Sigmoid colon (tissue), 7 donors: Measurements from ENCODE around the gene TMEM258. TPM values are rescaled to one million over a fixed set of nuclear protein-coding genes. Genes with fewer than 3 reads are reported as not detected.

Experiments
- DNase-seq: peaks from one replicate; pipeline ENCODE4 v3.0.0-alpha.2; 2019
- H3K27ac ChIP-seq, 4 donors: fragments of 200-600 bp; sonication (generic); one replicate each; pipeline ENCODE4 v1.5.1; 2016 to 2019; ENCODE audit warnings: mild to moderate bottlenecking in 1 of 4
- H3K27me3 ChIP-seq, 3 donors: fragments of 200-600 bp; sonication (generic); one replicate each; pipeline ENCODE4 v1.5.1; 2019; ENCODE audit warnings: mild to moderate bottlenecking in 1 of 3
- H3K36me3 ChIP-seq, 4 donors: fragments of 200-600 bp; sonication (generic); one replicate each; pipeline ENCODE4 v1.5.1; 2016 to 2019
- H3K4me1 ChIP-seq, 4 donors: fragments of 200-600 bp; sonication (generic); one replicate each; pipeline ENCODE4 v1.5.1; 2017 to 2019
- H3K4me3 ChIP-seq, 4 donors: fragments of 200-600 bp; sonication (generic); one replicate each; pipeline ENCODE4 v1.5.1; 2017 to 2019; ENCODE audit warnings: mild to moderate bottlenecking in 2 of 4, moderate library complexity in 1 of 4
- H3K9me3 ChIP-seq, 4 donors: fragments of 200-600 bp in 3 of 4; sonication (generic) in 3 of 4; one replicate each; pipeline versions ENCODE4 v1.5.1 to v1.6.1; 2013 to 2019
- CTCF ChIP-seq, 4 experiments: fragments of 450-650 bp in 3 of 4; fragments of 200-600 bp in 1 of 4; IDR thresholded peaks; one replicate each; pipeline ENCODE4 v1.5.1; 2016 to 2019; ENCODE audit warnings: antibody characterized with exemption in 4 of 4, mild to moderate bottlenecking in 3 of 4, moderate library complexity in 2 of 4
- EP300 ChIP-seq, 4 donors: sonication (generic); formaldehyde crosslinking; IDR thresholded peaks; one replicate each; pipeline ENCODE4 v1.6.1; 2017; ENCODE audit warnings: antibody characterized with exemption in 4 of 4
- POLR2A ChIP-seq, 2 donors: fragments of 450-650 bp; IDR thresholded peaks; one replicate each; pipeline ENCODE4 v1.6.1; 2016; ENCODE audit warnings: antibody characterized with exemption in 2 of 2, mild to moderate bottlenecking in 2 of 2, moderate library complexity in 2 of 2
- POLR2AphosphoS5 ChIP-seq, 4 donors: sonication (generic); formaldehyde crosslinking; IDR thresholded peaks; one replicate each; pipeline ENCODE4 v1.6.1; 2017; ENCODE audit warnings: antibody characterized with exemption in 4 of 4
- WGBS, 2 donors: extraction: QIAGEN DNeasy Blood & Tissue Kit; methylation state at CpG; one replicate each; pipeline ENCODE4 v1.1.7; 2013; 5-methylcytosine and 5-hydroxymethylcytosine counted together
- intact Hi-C: fragments of 100-400 bp; cut with DNase I; formaldehyde crosslinking; loops from one replicate; pipeline ENCODE4 v1.15.1; 2023
- polyA plus RNA-seq, 3 donors: library from polyadenylated mRNA; stranded (reverse); fragments of 200-250 nt; gene quantifications; one replicate each; pipeline ENCODE4 v1.2.3, GENCODE V29; 2013
- total RNA-seq, 4 donors: library from RNA; depleted of rRNA; stranded (reverse); fragments of >200 nt; gene quantifications; one replicate each; pipeline ENCODE4 v1.1.0, GENCODE V29; 2016
- donor health status: healthy with polysubstance abuse.
- donor health status: Bipolar disorder and iron deficiency.
- donor health status: healthy.

The TMEM258 gene
- total and polyA plus RNA-seq, 7 donors, result 39.9 to 224 (median 64.7) TPM

- Histone ChIP-seq H3K27me3 (no peaks in the 10 kb centered on the region), H3K4me1 (peaks cover 0 to 22% (median 16%) of the 10 kb centered on the region in 4 donors), H3K4me3 (peak overlapping the region; percentile 53 to 77 (median 65)), H3K9me3 (no peaks in the 10 kb centered on the region), H3K27ac (peak overlapping the region; percentile 90 to 95 (median 94)), H3K36me3 (peaks cover 0 to 35% (median 6%) of the 10 kb centered on the region in 4 donors)
- WGBS, 2 donors, result 38 to 63% methylated on average over 16 of the region's 16 CpGs
- TF ChIP-seq CTCF (IDR thresholded peaks at IDR 0.05) (no peak), POLR2A (IDR thresholded peaks at IDR 0.05) (no peak), EP300 (IDR thresholded peaks at IDR 0.05) (no peak), POLR2AphosphoS5 (IDR thresholded peaks at IDR 0.05) (no peak)
- intact Hi-C loops, result loop anchor here (2.0 kb wide), 1 partner anchor 22 kb away; the partner anchor contains the start of genes FEN1 and TMEM258
- DNase-seq, result no peak
Observed at GRCh38 chr11:61814247-61814957, 22.0 kb upstream of the TMEM258 start.

- Histone ChIP-seq H3K9me3 (no peaks in the 10 kb centered on the region), H3K27ac (no peak overlapping the region), H3K4me3 (no peak overlapping the region), H3K27me3 (no peaks in the 10 kb centered on the region), H3K4me1 (peaks cover 0 to 22% (median 16%) of the 10 kb centered on the region in 4 donors), H3K36me3 (peaks cover 0 to 49% (median 6%) of the 10 kb centered on the region in 4 donors)
- TF ChIP-seq CTCF (IDR thresholded peaks at IDR 0.05) (no peak), POLR2A (IDR thresholded peaks at IDR 0.05) (no peak), EP300 (IDR thresholded peaks at IDR 0.05) (no peak), POLR2AphosphoS5 (IDR thresholded peaks at IDR 0.05) (no peak)
- 96 to 98% methylated on average over 4 of the region's 4 CpGs for WGBS, 2 donors
- no peak for DNase-seq
- intact Hi-C loops, result no loop called here
Observed at GRCh38 chr11:61812736-61813411, 20.5 kb upstream of the TMEM258 start.

GRCh38 chr11:61811831-61812230 lies 19.4 kb upstream of the TMEM258 start:
- WGBS, 2 donors, result 94 to 95% methylated on average over 5 of the region's 5 CpGs
- Histone ChIP-seq H3K27ac (no peak overlapping the region), H3K27me3 (no peaks in the 10 kb centered on the region), H3K4me1 (peaks cover 0 to 15% (median 10%) of the 10 kb centered on the region in 4 donors), H3K36me3 (peaks cover 0 to 60% (median 6%) of the 10 kb centered on the region in 4 donors), H3K4me3 (no peak overlapping the region), H3K9me3 (no peaks in the 10 kb centered on the region)
- TF ChIP-seq POLR2A (IDR thresholded peaks at IDR 0.05) (no peak), CTCF (IDR thresholded peaks at IDR 0.05) (no peak), EP300 (IDR thresholded peaks at IDR 0.05) (no peak), POLR2AphosphoS5 (IDR thresholded peaks at IDR 0.05) (no peak)
- no peak for DNase-seq
- intact Hi-C loops, result no loop called here

- H3K27me3 ChIP-seq, result no peaks in the 10 kb centered on the region
- no peak for DNase-seq
- H3K4me3 ChIP-seq, result no peak overlapping the region
- intact Hi-C loops, result no loop called here
- peaks cover 0 to 5% (median 4%) of the 10 kb centered on the region in 4 donors for H3K4me1 ChIP-seq
- WGBS, 2 donors, result 93 to 96% methylated on average over 8 of the region's 8 CpGs
- no peak overlapping the region for H3K27ac ChIP-seq
- TF ChIP-seq EP300 (IDR thresholded peaks at IDR 0.05), result no peak
- no peak for TF ChIP-seq POLR2AphosphoS5 (IDR thresholded peaks at IDR 0.05)
- TF ChIP-seq POLR2A (IDR thresholded peaks at IDR 0.05), result no peak
- no peak for TF ChIP-seq CTCF (IDR thresholded peaks at IDR 0.05)
- H3K36me3 ChIP-seq, result peaks cover 0 to 68% (median 6%) of the 10 kb centered on the region in 4 donors
- H3K9me3 ChIP-seq, result no peaks in the 10 kb centered on the region
Observed at GRCh38 chr11:61810671-61811175, 18.3 kb upstream of the TMEM258 start.
